ENCODE results near the gene GREB1L.

DNA sequence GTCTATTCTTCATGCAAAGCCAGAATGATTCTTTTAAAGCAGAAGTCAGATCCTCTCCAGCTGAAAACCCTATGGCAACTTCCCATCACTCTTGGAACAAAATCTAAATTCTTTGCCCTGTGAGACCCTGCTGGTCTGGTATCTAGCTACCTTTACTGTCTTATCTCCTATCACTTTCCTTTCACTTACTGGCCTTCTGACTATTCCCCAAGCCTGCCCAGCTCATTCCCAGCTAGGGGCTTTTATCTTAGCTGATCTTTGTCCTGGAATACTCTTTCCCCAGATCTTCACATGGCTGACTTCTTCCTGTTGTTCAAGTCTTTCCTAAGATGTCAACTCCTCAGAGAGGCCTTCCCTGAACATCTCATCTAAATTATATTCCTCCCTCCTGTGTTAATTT is 63.6 kb downstream of the GREB1L start:
- TF ChIP-seq EZH2 (IDR thresholded peaks at IDR 0.05; ENCODE audit: insufficient read depth, poor library complexity, severe bottlenecking) (no peak), EZH2phosphoT487 (IDR thresholded peaks at IDR 0.05; ENCODE audit: insufficient read depth, low read depth) (no peak)

Data from GM23248 (cell line).